K562 (cell line): ENCODE measurements around the gene GBA2. TPM values are rescaled to one million over a fixed set of nuclear protein-coding genes. Genes with fewer than 3 reads are reported as not detected.

Experiments used
- ATAC-seq: fragments of 200-7000 bp; cut with Tn5 transposase; 3 replicates; pipeline ENCODE4 v1.9.1; 2020; ENCODE audit warnings: moderate library complexity
- BruUV-seq: library from RNA; stranded (reverse); fragments of 400-500 nt; replicated peaks from 2 replicates; lab custom pipeline; 2021; lab: Mats Ljungman, UMichigan
- CTCF ChIA-PET: fragments of 300-600 bp; formaldehyde crosslinking; extraction: SDS; loops from one replicate; lab custom pipeline; 2021; ENCODE audit warnings: low intra/inter-chr PET ratio; lab: Yijun Ruan, JAX
- POLR2A ChIA-PET: fragments of 300-600, 350-650 bp; sonication (Branson Sonifier 250); formaldehyde crosslinking; extraction: SDS; loops from one replicate; lab custom pipeline; 2021; ENCODE audit warnings: antibody characterized with exemption, inconsistent platforms; lab: Yijun Ruan, JAX
- DNase-seq, 4 experiments: peaks; one replicate each; pipeline versions ENCODE4 v3.0.0 to v3.0.0-alpha.2; 2011 to 2018; ENCODE audit warnings: low spot score in 3 of 4, mixed read lengths in 3 of 4; ENCODE audit errors: extremely low read depth in 1 of 4
- FAIRE-seq: peaks from 2 replicates; lab custom pipeline; 2011; peaks lifted over from hg19 to GRCh38; lab: Jason Lieb, UNC
- H2AFZ ChIP-seq: 2 replicates; pipeline ENCODE4 v1.6.0; 2011; ENCODE audit warnings: low read depth, low read length, control low read depth, inconsistent platforms
- H3K27ac ChIP-seq: fragments of 200-600 bp; 3 replicates; pipeline ENCODE4 v1.8.0; 2011; ENCODE audit warnings: low read depth, mild to moderate bottlenecking, control low read depth, inconsistent platforms, low read length, moderate library complexity, mixed read lengths; ENCODE audit errors: extremely low read depth
- H3K27me3 ChIP-seq, 2 experiments: fragments of 300-600 bp in 1 of 2; 2 replicates in 1 of 2; 3 replicates in 1 of 2; pipeline versions ENCODE4 v1.6.0 to v1.8.0; 2011; ENCODE audit warnings: inconsistent platforms in 2 of 2, low read length in 2 of 2, mild to moderate bottlenecking in 1 of 2, mixed read lengths in 1 of 2, moderate library complexity in 1 of 2; ENCODE audit not compliant: control insufficient read depth in 2 of 2, insufficient read depth in 2 of 2
- H3K36me3 ChIP-seq: fragments of 300-600 bp; 3 replicates; pipeline ENCODE4 v1.8.0; 2011; ENCODE audit warnings: mild to moderate bottlenecking, low read length, inconsistent platforms; ENCODE audit not compliant: control insufficient read depth, insufficient read depth
- H3K4me1 ChIP-seq, 2 experiments: fragments of 200-600 bp in 1 of 2; replicated peaks in 1 of 2; 2 replicates in 1 of 2; 3 replicates in 1 of 2; pipeline versions ENCODE4 v1.5.1 to v1.8.0; 2011; ENCODE audit warnings: inconsistent platforms in 2 of 2, low read length in 2 of 2, mild to moderate bottlenecking in 1 of 2, mixed read lengths in 1 of 2, moderate library complexity in 1 of 2; ENCODE audit not compliant: control insufficient read depth in 2 of 2, insufficient read depth in 2 of 2
- H3K4me2 ChIP-seq: 2 replicates; pipeline ENCODE4 v1.6.1; 2011; ENCODE audit warnings: low read length, control low read depth, inconsistent platforms, mixed read lengths; ENCODE audit not compliant: insufficient read depth
- H3K4me3 ChIP-seq: fragments of 200-600 bp; sonication (generic), shearing (Covaris generic); 2 replicates; pipeline ENCODE4 v1.5.1; 2016; ENCODE audit warnings: control low read depth, inconsistent platforms
- H3K79me2 ChIP-seq: fragments of 200-600 bp; 3 replicates; pipeline ENCODE4 v1.8.0; 2011; ENCODE audit warnings: low read length, inconsistent platforms; ENCODE audit not compliant: control insufficient read depth, insufficient read depth
- H3K9ac ChIP-seq, 2 experiments: 2 replicates each; pipeline versions ENCODE4 v1.6.0 to v1.6.1; 2011; ENCODE audit warnings: low read depth in 2 of 2, low read length in 2 of 2, control low read depth in 1 of 2, inconsistent platforms in 1 of 2, mild to moderate bottlenecking in 1 of 2, mixed read lengths in 1 of 2; ENCODE audit not compliant: insufficient read depth in 1 of 2
- H3K9me1 ChIP-seq: one replicate; pipeline ENCODE4 v1.6.0; 2011; ENCODE audit warnings: inconsistent platforms, mild to moderate bottlenecking, low read length, moderate library complexity; ENCODE audit not compliant: control insufficient read depth, insufficient read depth
- H3K9me3 ChIP-seq: replicated peaks from 2 replicates; pipeline ENCODE4 v1.5.1; 2011; ENCODE audit warnings: low read depth, low read length, inconsistent platforms; ENCODE audit not compliant: control insufficient read depth, insufficient read depth
- H4K20me1 ChIP-seq: replicated peaks from 2 replicates; pipeline ENCODE4 v1.6.1; 2011; ENCODE audit warnings: low read length, inconsistent platforms, mixed read lengths; ENCODE audit not compliant: control insufficient read depth, insufficient read depth
- BRD4 ChIP-seq: fragments of 200-600 bp; sonication (generic); IDR thresholded peaks from 2 replicates; pipeline ENCODE4 v1.6.1; 2017; ENCODE audit warnings: inconsistent platforms
- ELF1 ChIP-seq: fragments of 200-800 bp; sonication (Bioruptor generic); IDR thresholded peaks from 2 replicates; pipeline ENCODE4 v1.6.1; 2016; ENCODE audit warnings: missing genetic modification characterization, missing compliant biosample characterization
- FOXO4 ChIP-seq: fragments of 450-650 bp; formaldehyde crosslinking; IDR thresholded peaks from 2 replicates; pipeline ENCODE4 v1.4.0; 2020; ENCODE audit warnings: mild to moderate bottlenecking, moderate library complexity
- HIVEP1 ChIP-seq: fragments of 250-450 bp; sonication (Bioruptor Pico); IDR thresholded peaks from 2 replicates; pipeline ENCODE4 v1.4.0; 2020; ENCODE audit warnings: mild to moderate bottlenecking
- NBN ChIP-seq: fragments of 450-650 bp; IDR thresholded peaks from 2 replicates; pipeline ENCODE4 v1.6.1; 2016; ENCODE audit warnings: low read depth, mild to moderate bottlenecking
- PHB2 ChIP-seq: fragments of 450-650 bp; IDR thresholded peaks from 2 replicates; pipeline ENCODE4 v1.6.1; 2017; ENCODE audit warnings: low read depth
- POLR2B ChIP-seq: fragments of 450-650 bp; IDR thresholded peaks from 2 replicates; pipeline ENCODE4 v1.6.1; 2018; ENCODE audit warnings: low read depth; ENCODE audit not compliant: partially characterized antibody
- RBFOX2 ChIP-seq: fragments of 200-400 bp; formaldehyde crosslinking; IDR thresholded peaks from 2 replicates; pipeline ENCODE4 v1.6.1; 2017; ENCODE audit warnings: low read depth, mild to moderate bottlenecking, low read length, moderate library complexity
- SMARCA5 ChIP-seq: fragments of 450-650 bp; IDR thresholded peaks from 2 replicates; pipeline ENCODE4 v1.6.1; 2016
- SUPT5H ChIP-seq: fragments of 450-650 bp; IDR thresholded peaks from 2 replicates; pipeline ENCODE4 v1.6.1; 2016
- ZNF431 ChIP-seq: sonication (generic); formaldehyde crosslinking; IDR thresholded peaks from 2 replicates; pipeline ENCODE4 v1.8.0; 2022; ENCODE audit warnings: mild to moderate bottlenecking, missing genetic modification reagents
- ZNF830 ChIP-seq: fragments of 250-450 bp; sonication (Bioruptor Pico); IDR thresholded peaks from 2 replicates; pipeline ENCODE4 v1.5.0; 2021; ENCODE audit warnings: mild to moderate bottlenecking
- WGBS: fragments of 100-300 bp; shearing (Covaris generic); methylation state at CpG from one replicate; pipeline ENCODE4 v1.1.6; 2016; ENCODE audit warnings: low coverage, mixed read lengths; ENCODE audit not compliant: insufficient coverage; ENCODE audit errors: missing lambda C conversion rate; 5-methylcytosine and 5-hydroxymethylcytosine counted together
- in situ Hi-C: fragments of 300-500 bp; cut with MboI; formaldehyde crosslinking; loops from 4 replicates; pipeline ENCODE4 v1.15.0; 2018; ENCODE audit warnings: inconsistent platforms, mixed read lengths
- intact Hi-C: fragments of 100-400 bp; cut with micrococcal nuclease; formaldehyde crosslinking; loops from 2 replicates; pipeline ENCODE4 v1.14.2; 2022
- polyA plus RNA-seq, 8 experiments: library from polyadenylated mRNA; depleted of rRNA in 4 of 8; stranded (reverse) in 5 of 8; unstranded in 3 of 8; fragments of >200 nt; fragmentation: Nextera tagmentation in 2 of 8; fragmentation: Illumina TruSeq in 1 of 8; extraction: Ambion mirVana in 2 of 8; extraction: Trizol in 1 of 8; gene quantifications; 2 replicates each; pipeline versions ENCODE4 v1.2.1 to v1.2.3, GENCODE V29; 2011 to 2014; ENCODE audit warnings: inconsistent platforms in 1 of 8, missing spikeins in 1 of 8
- total RNA-seq, 7 experiments: library from RNA; depleted of rRNA in 6 of 7; stranded (reverse); fragments of >200 nt in 6 of 7; fragmentation: Illumina TruSeq in 2 of 7; extraction: Trizol in 2 of 7; gene quantifications; 2 replicates each; pipeline versions ENCODE4 v1.2.1 to v1.2.3, GENCODE V29; 2011 to 2021; ENCODE audit warnings: low replicate concordance in 1 of 7
- TF ChIP-seq, protein P1 (sequence below): fragments of 450-650 bp; formaldehyde crosslinking; IDR thresholded peaks from 2 replicates; pipeline ENCODE4 v1.4.0; 2020; ENCODE audit warnings: mild to moderate bottlenecking, moderate library complexity

Gene GBA2
- total and polyA plus RNA-seq, 9 of the 15 experiments (the other 6 are each of a cell fraction or from before 2014, with no cell fraction given): 14.1 to 60.4 (median 32.1) TPM

- DNase-seq: no peak
- no peak overlapping the region for H2AFZ ChIP-seq
- no peaks in the 10 kb centered on the region for H3K9me1 ChIP-seq
- H3K9ac ChIP-seq: no peak overlapping the region
- H3K27ac ChIP-seq: no peak overlapping the region
- FAIRE-seq: no peak
- H3K4me1 ChIP-seq: no peaks in the 10 kb centered on the region
- H3K4me3 ChIP-seq: no peak overlapping the region
- H3K4me2 ChIP-seq: no peak overlapping the region
- no TSS peak for BruUV-seq
- no peaks in the 10 kb centered on the region for H3K27me3 ChIP-seq
- WGBS: 86% methylated on average over 9 of the region's 14 CpGs
- H4K20me1 ChIP-seq: no peaks in the 10 kb centered on the region
- intact Hi-C loops: no loop called here
- peaks cover 98% of the 10 kb centered on the region for H3K36me3 ChIP-seq
- no peak for TF ChIP-seq ELF1
- TF ChIP-seq RBFOX2: 0 out of 2 replicates have a peak, but pooled peaks have one; percentile 26
- TF ChIP-seq PHB2: no peak
- H3K9me3 ChIP-seq: no peaks in the 10 kb centered on the region
- ChIA-PET POLR2A (interaction anchor here (0.6 to 2.8 kb wide), 9 partner anchors 10 to 119 kb away, joined by 3 to 18 read pairs (median 3); partner anchors contain the start of gene TLN1), CTCF (no interaction called here)
- H3K79me2 ChIP-seq: no peaks in the 10 kb centered on the region
- in situ Hi-C loops: no loop called here
- ATAC-seq: no peak
Measured at GRCh38 chr9:35717132-35717870, 31.7 kb downstream of the GBA2 start.

DNA sequence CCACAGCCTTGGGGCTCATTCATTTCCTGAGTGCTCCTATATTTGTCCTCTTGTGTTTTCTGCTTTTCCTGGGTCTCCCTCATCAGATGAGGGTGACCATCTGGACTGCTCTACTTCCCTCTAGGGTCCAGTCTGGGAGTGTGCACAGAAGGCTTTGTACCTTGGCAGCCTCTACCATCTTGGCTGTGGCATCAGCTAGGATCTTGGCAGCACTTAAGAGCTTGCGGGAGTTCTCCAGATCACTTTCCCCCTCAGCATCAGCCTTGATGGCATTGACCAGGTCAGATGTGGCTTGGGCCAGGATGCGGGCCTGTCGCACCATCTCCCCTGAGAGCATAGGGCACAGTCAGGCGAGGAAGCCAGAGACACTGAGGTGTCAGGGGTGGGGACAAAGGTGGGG, 32.8 kb downstream of the GBA2 start:
- Histone ChIP-seq H3K9ac (peak overlapping the region in 1 of 2 experiments; percentile 35; a peak in 1 of 4 replicates), H3K79me2 (no peaks in the 10 kb centered on the region), H3K27me3 (no peaks in the 10 kb centered on the region), H3K9me3 (no peaks in the 10 kb centered on the region), H3K4me1 (no peaks in the 10 kb centered on the region), H3K4me2 (no peak overlapping the region), H3K9me1 (no peaks in the 10 kb centered on the region), H4K20me1 (no peaks in the 10 kb centered on the region), H3K4me3 (no peak overlapping the region), H3K36me3 (peaks cover 96% of the 10 kb centered on the region; the same call in 2 of the 3 replicates), H2AFZ (no peak overlapping the region), H3K27ac (no peak overlapping the region)
- 100% methylated on average over 4 of the region's 4 CpGs for WGBS
- in situ Hi-C loops: no loop called here
- intact Hi-C loops: no loop called here
- ATAC-seq (peak; percentile 35; the same call in 1 of the 3 replicates), FAIRE-seq (no peak), DNase-seq (no peak)
- BruUV-seq: no TSS peak
- no peak for TF ChIP-seq HIVEP1 (CRISPR knock-in tag)
- TF ChIP-seq FOXO4 (CRISPR knock-in tag): no peak
- peak; percentile 24 for TF ChIP-seq POLR2B
- TF ChIP-seq SMARCA5: no peak
- no peak for TF ChIP-seq ZNF830 (CRISPR knock-in tag)
- TF ChIP-seq, protein P1, sequence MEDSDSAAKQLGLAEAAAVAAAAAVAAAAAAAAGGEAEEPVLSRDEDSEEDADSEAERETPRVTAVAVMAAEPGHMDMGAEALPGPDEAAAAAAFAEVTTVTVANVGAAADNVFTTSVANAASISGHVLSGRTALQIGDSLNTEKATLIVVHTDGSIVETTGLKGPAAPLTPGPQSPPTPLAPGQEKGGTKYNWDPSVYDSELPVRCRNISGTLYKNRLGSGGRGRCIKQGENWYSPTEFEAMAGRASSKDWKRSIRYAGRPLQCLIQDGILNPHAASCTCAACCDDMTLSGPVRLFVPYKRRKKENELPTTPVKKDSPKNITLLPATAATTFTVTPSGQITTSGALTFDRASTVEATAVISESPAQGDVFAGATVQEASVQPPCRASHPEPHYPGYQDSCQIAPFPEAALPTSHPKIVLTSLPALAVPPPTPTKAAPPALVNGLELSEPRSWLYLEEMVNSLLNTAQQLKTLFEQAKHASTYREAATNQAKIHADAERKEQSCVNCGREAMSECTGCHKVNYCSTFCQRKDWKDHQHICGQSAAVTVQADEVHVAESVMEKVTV: no peak
- TF ChIP-seq ZNF431 (CRISPR knock-in tag): no peak
- TF ChIP-seq SUPT5H: 0 out of 2 replicates have a peak, but pooled peaks have one; percentile 33
- no peak for TF ChIP-seq NBN
- TF ChIP-seq BRD4: no peak
- ChIA-PET POLR2A (interaction anchor here (1.2 to 1.3 kb wide), 3 partner anchors 15 to 120 kb away, joined by 3 to 5 read pairs (median 3); partner anchors contain the start of gene TLN1), CTCF (no interaction called here)
